Neural progenitor cell (in vitro differentiated cells): ENCODE data around the gene ACAD10.
"Not testable (repeated sequence)": the region's sequence is repeated elsewhere in the genome, so short reads cannot be mapped to it uniquely, and the experiment has no call there.

ENCODE experiments used
- CTCF ChIP-seq: fragments of 200-600 bp; sonication (generic); IDR thresholded peaks from 2 replicates; pipeline ENCODE4 v1.5.1; 2017; ENCODE audit warnings: antibody characterized with exemption, mild to moderate bottlenecking
- EZH2 ChIP-seq: fragments of 200-600 bp; sonication (generic); IDR thresholded peaks from 2 replicates; pipeline ENCODE4 v1.6.1; 2017; ENCODE audit warnings: antibody characterized with exemption, mild to moderate bottlenecking, moderate library complexity

GRCh38 chr12:111739524-111739923, 53.7 kb downstream of the ACAD10 start:
- not testable (repeated sequence) for TF ChIP-seq CTCF, EZH2
